ENCODE measurements around the gene CTNNAL1. TPM values are rescaled to one million over a fixed set of nuclear protein-coding genes. Genes with fewer than 3 reads are reported as not detected.

The CTNNAL1 gene
- polyA plus RNA-seq, 1 donor (not counting 4 experiments of a cell fraction or from before 2014, with no cell fraction given) = 112 TPM

DNA sequence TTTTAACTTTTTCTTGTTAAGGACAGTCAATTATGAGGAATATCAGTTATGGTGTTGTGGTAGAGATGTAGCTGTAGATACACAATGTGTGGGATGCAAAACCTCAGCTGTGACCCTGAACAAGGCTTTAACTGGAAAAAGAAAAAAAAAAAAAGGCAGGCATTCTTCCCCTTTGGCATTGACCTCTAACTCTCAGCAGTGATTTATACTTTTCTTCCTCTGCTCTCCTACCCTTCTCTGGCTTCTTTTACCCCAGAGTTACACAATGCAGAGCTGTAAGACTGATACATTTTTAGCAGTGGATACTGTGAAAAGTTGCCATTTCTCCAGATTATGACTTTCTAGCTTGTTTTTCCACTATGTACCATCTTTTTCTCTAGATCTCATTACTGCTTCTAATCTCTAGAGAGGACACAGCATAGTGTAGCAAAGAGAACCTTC, 2.0 kb downstream of the CTNNAL1 start:
- H3K27me3 ChIP-seq (ENCODE audit: control insufficient read depth, extremely low read depth, insufficient read depth, low read length) = no peaks in the 10 kb centered on the region
- H3K4me2 ChIP-seq (ENCODE audit: control insufficient read depth, extremely low read depth, insufficient read depth, low read depth, low read length) = peak overlapping the region; percentile 100
- FAIRE-seq (no peak), DNase-seq (ENCODE audit: low read depth, low spot score) (no peak)
- H3K4me1 ChIP-seq (ENCODE audit: control insufficient read depth, extremely low read depth, insufficient read depth, low read length) = peaks cover 35% of the 10 kb centered on the region
- H3K27ac ChIP-seq (ENCODE audit: control insufficient read depth, insufficient read depth, low read length) = peak overlapping the region; percentile 85
- peaks cover 2 to 8% of the 10 kb centered on the region in 2 experiments for H3K36me3 ChIP-seq (ENCODE audit: control insufficient read depth in 2 of 2, extremely low read depth in 1 of 2, insufficient read depth in 2 of 2, low read length in 2 of 2)
- dilution Hi-C loops (cut with MboI; ENCODE audit: extremely low pct_ligation_motif_present, low sequenced_read_pairs) = no loop called here
- peak overlapping the region; percentile 28 to 75 (median 74) for H3K4me3 ChIP-seq (ENCODE audit: control insufficient read depth in 2 of 3, extremely low read depth in 1 of 3, insufficient read depth in 2 of 3, low read depth in 1 of 3, low read length in 3 of 3)
- peaks cover 4% of the 10 kb centered on the region for H4K20me1 ChIP-seq (ENCODE audit: control insufficient read depth, extremely low read depth, insufficient read depth, low read length)
- no peak overlapping the region for H2AFZ ChIP-seq (ENCODE audit: control insufficient read depth, low read length)
- H3K9me1 ChIP-seq (ENCODE audit: control insufficient read depth, extremely low read depth, insufficient read depth, low read length) = no peaks in the 10 kb centered on the region
- no peaks in the 10 kb centered on the region for H3K9me3 ChIP-seq (ENCODE audit: control insufficient read depth, low read depth, low read length)
- H3K9ac ChIP-seq (ENCODE audit: control insufficient read depth, extremely low read depth, insufficient read depth, low read length) = peak overlapping the region; percentile 93
- no peak for TF ChIP-seq EZH2 (IDR thresholded peaks at IDR 0.05; ENCODE audit: low read length)
- peaks cover 56% of the 10 kb centered on the region for H3K79me2 ChIP-seq (ENCODE audit: control insufficient read depth, insufficient read depth, low read length)

GRCh38 chr9:109010746-109011145, 2.6 kb downstream of the CTNNAL1 start:
- TF ChIP-seq CTCF (optimal IDR thresholded peaks at IDR 0.05 in 1 of 3, IDR thresholded peaks at IDR 0.05 in 1 of 3, conservative IDR thresholded peaks at IDR 0.05 in 1 of 3; ENCODE audit: extremely low read depth in 1 of 3, insufficient read depth in 2 of 3, low read length in 3 of 3) (no peak), EZH2 (IDR thresholded peaks at IDR 0.05; ENCODE audit: low read length) (no peak)
- Histone ChIP-seq H3K4me2 (ENCODE audit: control insufficient read depth, extremely low read depth, insufficient read depth, low read depth, low read length) (peak overlapping the region; percentile 100), H2AFZ (ENCODE audit: control insufficient read depth, low read length) (no peak overlapping the region), H3K9ac (ENCODE audit: control insufficient read depth, extremely low read depth, insufficient read depth, low read length) (no peak overlapping the region), H3K27me3 (ENCODE audit: control insufficient read depth, extremely low read depth, insufficient read depth, low read length) (no peaks in the 10 kb centered on the region), H3K4me1 (ENCODE audit: control insufficient read depth, extremely low read depth, insufficient read depth, low read length) (peaks cover 35% of the 10 kb centered on the region), H3K27ac (ENCODE audit: control insufficient read depth, insufficient read depth, low read length) (peak overlapping the region; percentile 85), H3K4me3 (ENCODE audit: control insufficient read depth in 2 of 3, extremely low read depth in 1 of 3, insufficient read depth in 2 of 3, low read depth in 1 of 3, low read length in 3 of 3) (peak overlapping the region in 1 of 3 experiments; percentile 74), H3K9me1 (ENCODE audit: control insufficient read depth, extremely low read depth, insufficient read depth, low read length) (no peaks in the 10 kb centered on the region), H4K20me1 (ENCODE audit: control insufficient read depth, extremely low read depth, insufficient read depth, low read length) (peaks cover 4% of the 10 kb centered on the region), H3K36me3 (ENCODE audit: control insufficient read depth in 2 of 2, extremely low read depth in 1 of 2, insufficient read depth in 2 of 2, low read length in 2 of 2) (peaks cover 2 to 8% of the 10 kb centered on the region in 2 experiments), H3K9me3 (ENCODE audit: control insufficient read depth, low read depth, low read length) (no peaks in the 10 kb centered on the region), H3K79me2 (ENCODE audit: control insufficient read depth, insufficient read depth, low read length) (peaks cover 60% of the 10 kb centered on the region)
- dilution Hi-C loops (cut with MboI; ENCODE audit: extremely low pct_ligation_motif_present, low sequenced_read_pairs) = no loop called here
- DNase-seq (ENCODE audit: low read depth, low spot score) (no peak), FAIRE-seq (peak; percentile 92)

- Histone ChIP-seq H4K20me1 (ENCODE audit: control insufficient read depth, extremely low read depth, insufficient read depth, low read length) (no peaks in the 10 kb centered on the region), H3K9me3 (ENCODE audit: control insufficient read depth, low read depth, low read length) (peaks cover 3% of the 10 kb centered on the region), H3K79me2 (ENCODE audit: control insufficient read depth, insufficient read depth, low read length) (peaks cover 80% of the 10 kb centered on the region), H3K9me1 (ENCODE audit: control insufficient read depth, extremely low read depth, insufficient read depth, low read length) (no peaks in the 10 kb centered on the region), H3K4me2 (ENCODE audit: control insufficient read depth, extremely low read depth, insufficient read depth, low read depth, low read length) (no peak overlapping the region), H3K27me3 (ENCODE audit: control insufficient read depth, extremely low read depth, insufficient read depth, low read length) (no peaks in the 10 kb centered on the region), H3K27ac (ENCODE audit: control insufficient read depth, insufficient read depth, low read length) (no peak overlapping the region), H2AFZ (ENCODE audit: control insufficient read depth, low read length) (no peak overlapping the region), H3K9ac (ENCODE audit: control insufficient read depth, extremely low read depth, insufficient read depth, low read length) (no peak overlapping the region), H3K4me3 (ENCODE audit: control insufficient read depth in 2 of 3, extremely low read depth in 1 of 3, insufficient read depth in 2 of 3, low read depth in 1 of 3, low read length in 3 of 3) (no peak overlapping the region), H3K36me3 (ENCODE audit: control insufficient read depth in 2 of 2, extremely low read depth in 1 of 2, insufficient read depth in 2 of 2, low read length in 2 of 2) (peaks cover 2 to 8% of the 10 kb centered on the region in 2 experiments), H3K4me1 (ENCODE audit: control insufficient read depth, extremely low read depth, insufficient read depth, low read length) (peaks cover 21% of the 10 kb centered on the region)
- no peak for FAIRE-seq
- TF ChIP-seq CTCF (optimal IDR thresholded peaks at IDR 0.05 in 1 of 3, IDR thresholded peaks at IDR 0.05 in 1 of 3, conservative IDR thresholded peaks at IDR 0.05 in 1 of 3; ENCODE audit: extremely low read depth in 1 of 3, insufficient read depth in 2 of 3, low read length in 3 of 3) (no peak), EZH2 (IDR thresholded peaks at IDR 0.05; ENCODE audit: low read length) (no peak)
- dilution Hi-C loops (cut with MboI; ENCODE audit: extremely low pct_ligation_motif_present, low sequenced_read_pairs) = no loop called here
- DNase-seq (ENCODE audit: low read depth, low spot score) = no peak
Observed at GRCh38 chr9:109005678-109006077, 7.6 kb downstream of the CTNNAL1 start.
